Trophoblast cell (in vitro differentiated cells and primary cell): ENCODE data around the gene WDTC1. TPM values are rescaled to one million over a fixed set of nuclear protein-coding genes. Genes with fewer than 3 reads are reported as not detected.
"Not testable (repeated sequence)": the region's sequence is repeated elsewhere in the genome, so short reads cannot be mapped to it uniquely, and the experiment has no call there.

Source experiments
- DNase-seq, 2 donors: peaks; one replicate each; pipeline ENCODE4 v3.0.0-alpha.2; 2016
- H2AFZ ChIP-seq: 2 replicates; pipeline ENCODE4 v1.6.1; 2013; ENCODE audit warnings: low read length, moderate library complexity, mild to moderate bottlenecking; ENCODE audit not compliant: insufficient read depth, poor library complexity
- H2AK5ac ChIP-seq: 2 replicates; pipeline ENCODE4 v1.6.1; 2013; ENCODE audit warnings: mild to moderate bottlenecking, low read length
- H2BK120ac ChIP-seq: 2 replicates; pipeline ENCODE4 v1.6.1; 2013; ENCODE audit warnings: low read length, mild to moderate bottlenecking, moderate library complexity; ENCODE audit not compliant: insufficient read depth, poor library complexity
- H2BK12ac ChIP-seq: 2 replicates; pipeline ENCODE4 v1.6.1; 2013; ENCODE audit warnings: mild to moderate bottlenecking, low read length, moderate library complexity
- H2BK5ac ChIP-seq: 2 replicates; pipeline ENCODE4 v1.6.1; 2013; ENCODE audit warnings: low read length, low read depth, moderate library complexity, mild to moderate bottlenecking; ENCODE audit not compliant: poor library complexity
- H3K14ac ChIP-seq: 2 replicates; pipeline ENCODE4 v1.6.1; 2013; ENCODE audit warnings: mild to moderate bottlenecking, low read length
- H3K18ac ChIP-seq: 2 replicates; pipeline ENCODE4 v1.6.1; 2013; ENCODE audit warnings: mild to moderate bottlenecking, low read length
- H3K23ac ChIP-seq: 2 replicates; pipeline ENCODE4 v1.6.1; 2013; ENCODE audit warnings: low read length
- H3K27ac ChIP-seq: 2 replicates; pipeline ENCODE4 v1.5.1; 2013; ENCODE audit warnings: low read depth, mild to moderate bottlenecking, inconsistent platforms, low read length, moderate library complexity
- H3K27me3 ChIP-seq: 2 replicates; pipeline ENCODE4 v1.6.1; 2013; ENCODE audit warnings: inconsistent platforms, mild to moderate bottlenecking, low read length, moderate library complexity; ENCODE audit not compliant: insufficient read depth
- H3K36me3 ChIP-seq, 2 experiments: 1 replicate in 1 of 2; 2 replicates in 1 of 2; pipeline ENCODE4 v1.6.1; 2013; ENCODE audit warnings: low read length in 2 of 2, mild to moderate bottlenecking in 2 of 2, moderate library complexity in 1 of 2; ENCODE audit not compliant: insufficient read depth in 2 of 2, control insufficient read depth in 1 of 2
- H3K4ac ChIP-seq: 2 replicates; pipeline ENCODE4 v1.6.1; 2013; ENCODE audit warnings: low read depth, mild to moderate bottlenecking, low read length, moderate library complexity
- H3K4me1 ChIP-seq, 2 experiments: 1 replicate in 1 of 2; 2 replicates in 1 of 2; pipeline ENCODE4 v1.6.1; 2013; ENCODE audit warnings: low read length in 2 of 2, mild to moderate bottlenecking in 2 of 2, moderate library complexity in 1 of 2; ENCODE audit not compliant: insufficient read depth in 2 of 2, control insufficient read depth in 1 of 2
- H3K4me2 ChIP-seq: 2 replicates; pipeline ENCODE4 v1.6.1; 2013; ENCODE audit warnings: inconsistent platforms, mild to moderate bottlenecking, low read length, moderate library complexity
- H3K4me3 ChIP-seq: 2 replicates; pipeline ENCODE4 v1.5.1; 2013; ENCODE audit warnings: mild to moderate bottlenecking, low read depth, low read length, inconsistent platforms
- H3K79me1 ChIP-seq: one replicate; pipeline ENCODE4 v1.6.1; 2013; ENCODE audit warnings: low read length
- H3K79me2 ChIP-seq: 2 replicates; pipeline ENCODE4 v1.6.1; 2013; ENCODE audit warnings: low read length, mild to moderate bottlenecking; ENCODE audit not compliant: control insufficient read depth, insufficient read depth, poor library complexity
- H3K9ac ChIP-seq: 2 replicates; pipeline ENCODE4 v1.6.1; 2013; ENCODE audit warnings: mild to moderate bottlenecking, low read length
- H3K9me3 ChIP-seq: 2 replicates; pipeline ENCODE4 v1.6.1; 2013; ENCODE audit warnings: low read depth, mild to moderate bottlenecking, control low read depth, inconsistent platforms, low read length; ENCODE audit not compliant: insufficient read depth
- H4K12ac ChIP-seq: 2 replicates; pipeline ENCODE4 v1.6.1; 2013; ENCODE audit warnings: low read depth, mild to moderate bottlenecking, low read length, moderate library complexity
- H4K8ac ChIP-seq: 2 replicates; pipeline ENCODE4 v1.6.1; 2013; ENCODE audit warnings: low read depth, mild to moderate bottlenecking, low read length, moderate library complexity
- H4K91ac ChIP-seq: one replicate; pipeline ENCODE4 v1.6.1; 2013; ENCODE audit warnings: low read depth, mild to moderate bottlenecking, low read length, moderate library complexity
- WGBS: extraction: QIAGEN DNeasy Blood & Tissue Kit; methylation state at CpG from one replicate; pipeline ENCODE4 v1.1.7; 2013; ENCODE audit warnings: missing lambda C conversion rate; ENCODE audit not compliant: insufficient read length, insufficient coverage; ENCODE audit errors: extremely low coverage; 5-methylcytosine and 5-hydroxymethylcytosine counted together
- polyA plus RNA-seq: library from polyadenylated mRNA; stranded (reverse); fragments of 200-250 nt; gene quantifications from 2 replicates; pipeline ENCODE4 v1.2.3, GENCODE V29; 2013

Gene WDTC1, protein sequence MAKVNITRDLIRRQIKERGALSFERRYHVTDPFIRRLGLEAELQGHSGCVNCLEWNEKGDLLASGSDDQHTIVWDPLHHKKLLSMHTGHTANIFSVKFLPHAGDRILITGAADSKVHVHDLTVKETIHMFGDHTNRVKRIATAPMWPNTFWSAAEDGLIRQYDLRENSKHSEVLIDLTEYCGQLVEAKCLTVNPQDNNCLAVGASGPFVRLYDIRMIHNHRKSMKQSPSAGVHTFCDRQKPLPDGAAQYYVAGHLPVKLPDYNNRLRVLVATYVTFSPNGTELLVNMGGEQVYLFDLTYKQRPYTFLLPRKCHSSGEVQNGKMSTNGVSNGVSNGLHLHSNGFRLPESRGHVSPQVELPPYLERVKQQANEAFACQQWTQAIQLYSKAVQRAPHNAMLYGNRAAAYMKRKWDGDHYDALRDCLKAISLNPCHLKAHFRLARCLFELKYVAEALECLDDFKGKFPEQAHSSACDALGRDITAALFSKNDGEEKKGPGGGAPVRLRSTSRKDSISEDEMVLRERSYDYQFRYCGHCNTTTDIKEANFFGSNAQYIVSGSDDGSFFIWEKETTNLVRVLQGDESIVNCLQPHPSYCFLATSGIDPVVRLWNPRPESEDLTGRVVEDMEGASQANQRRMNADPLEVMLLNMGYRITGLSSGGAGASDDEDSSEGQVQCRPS
- 12.8 and 13.3 TPM in 2 replicates for polyA plus RNA-seq

DNA sequence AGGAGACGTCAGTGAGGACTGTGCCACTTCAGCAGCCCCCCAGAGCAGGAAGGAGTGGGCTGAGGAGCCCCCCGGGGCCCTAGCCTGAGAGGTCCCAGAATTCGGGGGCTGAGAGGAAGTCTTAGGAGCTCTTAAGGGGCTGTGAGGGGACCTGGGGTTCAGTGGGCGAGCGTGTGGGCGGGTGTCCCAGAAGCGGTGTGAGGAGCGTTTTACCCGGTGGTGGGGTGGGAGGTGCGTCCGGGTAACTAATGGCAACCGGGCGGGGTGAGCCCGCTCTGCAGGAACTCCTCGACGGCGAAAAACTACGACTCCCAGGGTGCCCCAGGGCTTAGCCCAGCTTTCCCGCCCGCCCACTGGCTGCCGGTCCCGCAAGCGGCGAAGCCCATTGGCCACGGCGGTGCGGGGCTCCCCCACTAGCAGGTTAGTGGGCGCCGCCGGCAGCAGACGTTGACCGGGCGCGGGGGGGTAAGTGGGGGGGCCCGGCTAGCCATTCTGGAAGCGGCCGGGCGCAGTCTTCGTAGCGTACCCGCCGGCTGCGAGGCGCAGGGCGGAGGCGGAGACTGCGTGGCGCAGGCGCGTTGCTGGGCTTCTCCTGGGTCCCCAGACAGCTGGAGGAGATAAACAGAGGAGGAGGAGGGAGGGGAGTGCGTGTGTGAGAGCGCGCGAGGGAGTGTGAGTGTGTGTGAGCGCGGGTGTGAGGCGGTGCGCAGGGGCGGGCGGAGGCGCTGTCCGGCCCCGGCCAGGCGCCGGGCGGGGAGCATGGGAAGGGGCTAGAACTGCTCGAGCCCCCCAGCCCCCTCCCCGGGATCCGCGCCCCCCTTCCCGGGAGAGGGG, at the start of gene WDTC1:
WDTC1 (plus strand) TSS at position 584 of the 834 bp plus-strand sequence. CDS start 26,423 bp downstream, outside the sequence.
- H4K8ac ChIP-seq = peak within 1 kb of the TSS; percentile 90
- peak within 1 kb of the TSS; percentile 79 for H3K4me2 ChIP-seq
- peak within 1 kb of the TSS; percentile 71 for H4K12ac ChIP-seq
- peaks cover 4% of the 10 kb centered on the region for H3K79me1 ChIP-seq
- H3K23ac ChIP-seq = no peak within 1 kb of the TSS
- peak within 1 kb of the TSS; percentile 76 for H3K9ac ChIP-seq
- H3K4me3 ChIP-seq = peak within 1 kb of the TSS; percentile 95
- H3K36me3 ChIP-seq = no peaks in the 10 kb centered on the region
- no peak within 1 kb of the TSS for H3K27ac ChIP-seq
- no peak within 1 kb of the TSS for H3K4ac ChIP-seq
- no CpG with 5 or more reads among the region's 71 CpGs for WGBS
- H3K79me2 ChIP-seq = no peaks in the 10 kb centered on the region
- H3K27me3 ChIP-seq = no peaks in the 10 kb centered on the region
- H3K18ac ChIP-seq = peak within 1 kb of the TSS; percentile 89
- H2BK5ac ChIP-seq = peak within 1 kb of the TSS; percentile 58
- peak within 1 kb of the TSS; percentile 26 for H4K91ac ChIP-seq
- no peak within 1 kb of the TSS for H2BK12ac ChIP-seq
- peak; percentile 91 for DNase-seq
- peaks cover 4 to 6% of the 10 kb centered on the region in 2 experiments for H3K4me1 ChIP-seq
- peak within 1 kb of the TSS; percentile 79 for H2AFZ ChIP-seq
- H2BK120ac ChIP-seq = peak within 1 kb of the TSS; percentile 29
- H3K14ac ChIP-seq = peak within 1 kb of the TSS; percentile 64
- no peak within 1 kb of the TSS for H2AK5ac ChIP-seq
- no peaks in the 10 kb centered on the region for H3K9me3 ChIP-seq

DNA sequence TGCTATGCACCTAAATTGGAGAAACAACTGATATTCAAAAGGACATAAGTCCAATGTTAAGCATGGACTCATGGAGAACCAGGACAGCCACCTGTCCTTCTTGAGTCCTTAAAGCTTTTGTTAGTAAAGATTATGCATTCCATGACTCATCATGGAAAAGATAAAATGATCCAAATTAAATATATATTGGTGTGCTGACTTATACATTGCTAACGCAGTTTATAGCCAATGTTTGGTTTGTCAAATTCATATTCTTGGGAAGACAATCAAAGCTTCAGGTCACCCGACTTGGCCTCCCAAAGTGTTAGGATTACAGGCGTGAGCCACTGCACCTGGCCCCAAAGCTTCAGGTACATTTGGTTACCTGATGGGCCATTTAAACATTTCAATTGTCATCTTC, 49.8 kb upstream of the WDTC1 start:
- not testable (repeated sequence) for H3K18ac ChIP-seq, H2AK5ac ChIP-seq, H3K27ac ChIP-seq, H2BK120ac ChIP-seq, H2BK12ac ChIP-seq, H3K4me2 ChIP-seq, H3K14ac ChIP-seq, H3K79me1 ChIP-seq, H4K91ac ChIP-seq, H3K9ac ChIP-seq, H4K8ac ChIP-seq, H3K4me3 ChIP-seq, H3K4ac ChIP-seq, H4K12ac ChIP-seq, H2AFZ ChIP-seq, H3K36me3 ChIP-seq, H3K23ac ChIP-seq, H2BK5ac ChIP-seq, H3K79me2 ChIP-seq, DNase-seq, H3K9me3 ChIP-seq, H3K4me1 ChIP-seq, H3K27me3 ChIP-seq
- WGBS = no CpG with 5 or more reads among the region's 3 CpGs

DNA sequence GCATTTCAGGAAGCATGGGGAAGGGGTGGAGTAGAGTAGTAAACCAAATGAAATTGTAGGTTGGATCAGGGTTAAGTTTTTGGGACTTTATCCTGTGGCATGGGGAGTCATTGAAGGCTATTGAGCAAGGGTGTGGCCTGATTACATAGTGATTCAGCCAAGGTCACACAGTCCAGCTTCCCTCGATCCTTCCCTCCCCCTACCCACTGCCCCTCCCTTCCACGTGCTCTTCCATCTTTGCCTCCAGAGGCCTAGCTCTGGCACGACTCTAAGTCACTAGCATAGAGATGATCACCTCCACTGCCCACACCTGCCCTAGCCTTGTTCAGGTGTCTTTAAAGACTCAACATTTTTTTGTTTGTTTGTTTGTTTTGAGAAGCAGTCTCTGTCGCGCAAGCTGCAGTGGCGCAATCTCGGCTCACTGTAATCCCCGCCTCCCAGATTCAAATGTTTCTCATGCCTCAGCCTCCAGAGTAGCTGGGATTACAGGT, 42.3 kb upstream of the WDTC1 start:
- no peak overlapping the region for H2BK5ac ChIP-seq
- H3K9ac ChIP-seq = no peak overlapping the region
- H3K79me1 ChIP-seq = no peaks in the 10 kb centered on the region
- no peak overlapping the region for H3K27ac ChIP-seq
- H4K12ac ChIP-seq = no peak overlapping the region
- H3K4ac ChIP-seq = no peak overlapping the region
- H3K14ac ChIP-seq = no peak overlapping the region
- no peaks in the 10 kb centered on the region for H3K27me3 ChIP-seq
- H3K4me1 ChIP-seq = peaks cover 4 to 5% of the 10 kb centered on the region in 2 experiments
- H3K9me3 ChIP-seq = no peaks in the 10 kb centered on the region
- H3K36me3 ChIP-seq = no peaks in the 10 kb centered on the region
- no CpG with 5 or more reads among the region's 8 CpGs for WGBS
- no peak overlapping the region for H3K18ac ChIP-seq
- H3K23ac ChIP-seq = no peak overlapping the region
- H3K4me2 ChIP-seq = no peak overlapping the region
- no peak overlapping the region for H4K91ac ChIP-seq
- peak overlapping the region; percentile 10 for H2AFZ ChIP-seq
- H4K8ac ChIP-seq = no peak overlapping the region
- DNase-seq = peak; percentile 72 to 89
- H2AK5ac ChIP-seq = no peak overlapping the region
- no peaks in the 10 kb centered on the region for H3K79me2 ChIP-seq
- H3K4me3 ChIP-seq = no peak overlapping the region
- H2BK12ac ChIP-seq = no peak overlapping the region
- no peak overlapping the region for H2BK120ac ChIP-seq

DNA sequence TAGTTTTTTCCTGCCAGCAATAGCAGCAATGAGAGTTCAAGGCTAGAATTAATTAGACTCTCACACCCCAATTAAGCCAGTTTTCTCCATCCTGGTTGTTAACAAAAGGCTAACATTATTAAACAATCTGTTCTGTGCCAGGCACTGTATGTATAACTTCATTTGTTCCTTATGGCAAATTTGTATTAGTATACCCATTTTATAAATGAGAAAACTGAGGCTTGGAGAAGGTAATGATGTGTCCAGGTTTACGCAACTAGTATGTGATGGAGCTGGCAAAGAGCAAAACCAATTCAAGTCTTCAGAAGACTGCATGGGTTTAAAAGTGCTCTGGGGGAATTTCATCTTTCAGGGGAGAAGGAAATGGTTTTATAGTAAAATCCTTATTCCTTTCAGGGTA, 41.2 kb upstream of the WDTC1 start:
- Histone ChIP-seq H3K79me2 (no peaks in the 10 kb centered on the region), H3K4me1 (peaks cover 4 to 5% of the 10 kb centered on the region in 2 experiments), H3K23ac (no peak overlapping the region), H3K9me3 (no peaks in the 10 kb centered on the region), H3K36me3 (no peaks in the 10 kb centered on the region), H3K9ac (no peak overlapping the region), H2AK5ac (no peak overlapping the region), H3K4me2 (no peak overlapping the region), H4K12ac (no peak overlapping the region), H3K79me1 (no peaks in the 10 kb centered on the region), H2BK12ac (no peak overlapping the region), H2AFZ (no peak overlapping the region), H2BK5ac (no peak overlapping the region), H3K4ac (no peak overlapping the region), H3K27ac (no peak overlapping the region), H2BK120ac (no peak overlapping the region), H4K91ac (no peak overlapping the region), H3K18ac (no peak overlapping the region), H3K14ac (no peak overlapping the region), H3K4me3 (no peak overlapping the region), H3K27me3 (no peaks in the 10 kb centered on the region), H4K8ac (no peak overlapping the region)
- DNase-seq = no peak
- no CpG with 5 or more reads among the region's 1 CpG for WGBS
